ENCODE data around the gene SCAMP1. TPM values are rescaled to one million over a fixed set of nuclear protein-coding genes. Genes with fewer than 3 reads are reported as not detected.
"Not testable (repeated sequence)": the region's sequence is repeated elsewhere in the genome, so short reads cannot be mapped to it uniquely, and the experiment has no call there.

Gene SCAMP1
- total RNA-seq, 2 experiments from 2014 or later = 17.4 to 19.3 TPM

GRCh38 chr5:78339617-78340436 lies 20.6 kb upstream of the SCAMP1 start:
- H3K36me3 Mint-ChIP-seq (ENCODE audit: low read depth) = no peaks in the 10 kb centered on the region
- H3K4me1 Mint-ChIP-seq = no peaks in the 10 kb centered on the region
- ChIA-PET POLR2A (no interaction called here), CTCF (no interaction called here)
- DNase-seq = no peak
- H3K9me3 Mint-ChIP-seq = peaks cover 9% of the 10 kb centered on the region
- H3K27ac Mint-ChIP-seq = no peak overlapping the region
- H3K27me3 Mint-ChIP-seq = peaks cover 10% of the 10 kb centered on the region
- H3K4me3 Mint-ChIP-seq = no peak overlapping the region

- ChIA-PET CTCF (no interaction called here), POLR2A (no interaction called here)
- no peaks in the 10 kb centered on the region for H3K36me3 Mint-ChIP-seq (ENCODE audit: low read depth)
- peaks cover 9% of the 10 kb centered on the region for H3K9me3 Mint-ChIP-seq
- H3K27me3 Mint-ChIP-seq = peaks cover 6% of the 10 kb centered on the region
- no peak for DNase-seq
- no peak overlapping the region for H3K4me3 Mint-ChIP-seq
- H3K4me1 Mint-ChIP-seq = no peaks in the 10 kb centered on the region
- no peak overlapping the region for H3K27ac Mint-ChIP-seq
Observed at GRCh38 chr5:78341440-78341839, 19.0 kb upstream of the SCAMP1 start.

GRCh38 chr5:78345485-78345884 lies 14.9 kb upstream of the SCAMP1 start:
- ChIA-PET POLR2A (no interaction called here), CTCF (no interaction called here)
- Mint-ChIP-seq H3K36me3 (ENCODE audit: low read depth) (no peaks in the 10 kb centered on the region), H3K4me1 (no peaks in the 10 kb centered on the region), H3K4me3 (no peak overlapping the region), H3K9me3 (no peaks in the 10 kb centered on the region), H3K27me3 (no peaks in the 10 kb centered on the region), H3K27ac (no peak overlapping the region)
- DNase-seq = no peak

GRCh38 chr5:78353520-78353919 lies 6.9 kb upstream of the SCAMP1 start:
- CTCF ChIA-PET = no interaction called here
- H3K27me3 Mint-ChIP-seq = no peaks in the 10 kb centered on the region
- H3K4me1 Mint-ChIP-seq = peaks cover 5% of the 10 kb centered on the region
- POLR2A ChIA-PET = no interaction called here
- H3K36me3 Mint-ChIP-seq (ENCODE audit: low read depth) = peaks cover 7% of the 10 kb centered on the region
- no peak for DNase-seq
- H3K9me3 Mint-ChIP-seq = no peaks in the 10 kb centered on the region
- H3K27ac Mint-ChIP-seq = peak overlapping the region; percentile 75
- H3K4me3 Mint-ChIP-seq = no peak overlapping the region

GRCh38 chr5:78354066-78354670 lies 6.2 kb upstream of the SCAMP1 start:
- H3K4me3 Mint-ChIP-seq = no peak overlapping the region
- H3K27ac Mint-ChIP-seq = no peak overlapping the region
- POLR2A ChIA-PET = interaction anchor here (0.6 kb wide), 1 partner anchor 419 kb away, joined by 3 read pairs; no protein-coding TSS in a partner anchor
- H3K36me3 Mint-ChIP-seq (ENCODE audit: low read depth) = peaks cover 11% of the 10 kb centered on the region
- H3K4me1 Mint-ChIP-seq = peaks cover 12% of the 10 kb centered on the region
- no peaks in the 10 kb centered on the region for H3K27me3 Mint-ChIP-seq
- DNase-seq = no peak
- CTCF ChIA-PET = no interaction called here
- no peaks in the 10 kb centered on the region for H3K9me3 Mint-ChIP-seq

GRCh38 chr5:78355561-78355960 lies 4.9 kb upstream of the SCAMP1 start:
- Mint-ChIP-seq H3K9me3 (no peaks in the 10 kb centered on the region), H3K27me3 (no peaks in the 10 kb centered on the region), H3K4me1 (peaks cover 18% of the 10 kb centered on the region), H3K27ac (no peak overlapping the region), H3K36me3 (ENCODE audit: low read depth) (peaks cover 16% of the 10 kb centered on the region), H3K4me3 (no peak overlapping the region)
- DNase-seq = no peak
- ChIA-PET CTCF (no interaction called here), POLR2A (no interaction called here)

GRCh38 chr5:78359455-78359830 lies 974 bp upstream of the SCAMP1 start:
- peak overlapping the region; percentile 99 for H3K27ac Mint-ChIP-seq
- peak overlapping the region; percentile 97 for H3K4me3 Mint-ChIP-seq
- not testable (repeated sequence) for H3K27me3 Mint-ChIP-seq, DNase-seq, H3K9me3 Mint-ChIP-seq
- ChIA-PET CTCF (interaction anchor here (0.9 to 1.6 kb wide), 4 partner anchors 14 to 67 kb away, joined by 3 to 6 read pairs (median 4); no protein-coding TSS in a partner anchor), POLR2A (interaction anchor here (0.5 to 1.9 kb wide), 3 partner anchors 9 to 65 kb away, joined by 3 to 20 read pairs (median 8); partner anchors contain the start of gene AP3B1)
- peaks cover 17% of the 10 kb centered on the region for H3K36me3 Mint-ChIP-seq (ENCODE audit: low read depth)
- H3K4me1 Mint-ChIP-seq = peaks cover 32% of the 10 kb centered on the region

GRCh38 chr5:78360674-78360923 lies 182 bp downstream of the SCAMP1 start:
- CTCF ChIA-PET = interaction anchor here (0.9 to 2.1 kb wide), 9 partner anchors 9 to 130 kb away, joined by 3 to 17 read pairs (median 4); partner anchors contain the start of gene AP3B1
- no peak for DNase-seq
- Mint-ChIP-seq H3K4me3 (peak overlapping the region; percentile 97), H3K27me3 (no peaks in the 10 kb centered on the region), H3K27ac (peak overlapping the region; percentile 99), H3K4me1 (peaks cover 32% of the 10 kb centered on the region), H3K36me3 (ENCODE audit: low read depth) (peaks cover 18% of the 10 kb centered on the region), H3K9me3 (no peaks in the 10 kb centered on the region)
- POLR2A ChIA-PET = interaction anchor here (1.9 kb wide), 1 partner anchor 66 kb away, joined by 20 read pairs; the partner anchor contains the start of gene AP3B1

GRCh38 chr5:78360924-78361630 lies 660 bp downstream of the SCAMP1 start:
- H3K27me3 Mint-ChIP-seq = no peaks in the 10 kb centered on the region
- DNase-seq = peak; percentile 66
- peaks cover 32% of the 10 kb centered on the region for H3K4me1 Mint-ChIP-seq
- ChIA-PET CTCF (interaction anchor here (0.7 to 2.1 kb wide), 10 partner anchors 9 to 973 kb away, joined by 3 to 17 read pairs (median 4); partner anchors contain the start of gene AP3B1), POLR2A (interaction anchor here (0.5 to 1.9 kb wide), 2 partner anchors 66 to 624 kb away, joined by 6 to 20 read pairs; partner anchors contain the start of gene AP3B1)
- H3K9me3 Mint-ChIP-seq = no peaks in the 10 kb centered on the region
- H3K27ac Mint-ChIP-seq = peak overlapping the region; percentile 99
- peaks cover 18% of the 10 kb centered on the region for H3K36me3 Mint-ChIP-seq (ENCODE audit: low read depth)
- H3K4me3 Mint-ChIP-seq = peak overlapping the region; percentile 97

- CTCF ChIA-PET = interaction anchor here (0.7 to 2.1 kb wide), 2 partner anchors 67 to 973 kb away, joined by 3 to 17 read pairs; partner anchors contain the start of gene AP3B1
- no peak for DNase-seq
- peak overlapping the region; percentile 97 for H3K4me3 Mint-ChIP-seq
- H3K27me3 Mint-ChIP-seq = no peaks in the 10 kb centered on the region
- H3K27ac Mint-ChIP-seq = peak overlapping the region; percentile 99
- H3K36me3 Mint-ChIP-seq (ENCODE audit: low read depth) = peaks cover 18% of the 10 kb centered on the region
- POLR2A ChIA-PET = interaction anchor here (0.5 to 1.9 kb wide), 2 partner anchors 67 to 624 kb away, joined by 6 to 20 read pairs; partner anchors contain the start of gene AP3B1
- H3K9me3 Mint-ChIP-seq = no peaks in the 10 kb centered on the region
- H3K4me1 Mint-ChIP-seq = peaks cover 32% of the 10 kb centered on the region
Observed at GRCh38 chr5:78361631-78361993, 1.2 kb downstream of the SCAMP1 start.

- ChIA-PET CTCF (no interaction called here), POLR2A (no interaction called here)
- peaks cover 31% of the 10 kb centered on the region for H3K4me1 Mint-ChIP-seq
- DNase-seq = no peak
- H3K4me3 Mint-ChIP-seq = peak overlapping the region; percentile 97
- peaks cover 14% of the 10 kb centered on the region for H3K36me3 Mint-ChIP-seq (ENCODE audit: low read depth)
- H3K27ac Mint-ChIP-seq = no peak overlapping the region
- H3K9me3 Mint-ChIP-seq = no peaks in the 10 kb centered on the region
- H3K27me3 Mint-ChIP-seq = no peaks in the 10 kb centered on the region
Observed at GRCh38 chr5:78362220-78362619, 1.8 kb downstream of the SCAMP1 start.

GRCh38 chr5:78364005-78364404 lies 3.6 kb downstream of the SCAMP1 start:
- DNase-seq = no peak
- POLR2A ChIA-PET = no interaction called here
- H3K4me1 Mint-ChIP-seq = peaks cover 25% of the 10 kb centered on the region
- CTCF ChIA-PET = no interaction called here
- H3K27ac Mint-ChIP-seq = no peak overlapping the region
- H3K9me3 Mint-ChIP-seq = no peaks in the 10 kb centered on the region
- H3K4me3 Mint-ChIP-seq = no peak overlapping the region
- H3K36me3 Mint-ChIP-seq (ENCODE audit: low read depth) = peaks cover 9% of the 10 kb centered on the region
- no peaks in the 10 kb centered on the region for H3K27me3 Mint-ChIP-seq

All from activated CD4-positive, alpha-beta T cell treated with anti-CD3 and anti-CD28 coated beads, Interleukin-2, amount 10 ng/mL, durations not matched to agents 7 days and 5 days (primary cell).